Raji (cell line): Measurements from ENCODE around the gene CPAMD8.

Source experiments
- POLR2A ChIP-seq: IDR thresholded peaks from 2 replicates; pipeline ENCODE4 v1.6.1; 2011; ENCODE audit warnings: low read depth, low read length, control low read depth; ENCODE audit not compliant: insufficient read depth

The CPAMD8 gene

DNA sequence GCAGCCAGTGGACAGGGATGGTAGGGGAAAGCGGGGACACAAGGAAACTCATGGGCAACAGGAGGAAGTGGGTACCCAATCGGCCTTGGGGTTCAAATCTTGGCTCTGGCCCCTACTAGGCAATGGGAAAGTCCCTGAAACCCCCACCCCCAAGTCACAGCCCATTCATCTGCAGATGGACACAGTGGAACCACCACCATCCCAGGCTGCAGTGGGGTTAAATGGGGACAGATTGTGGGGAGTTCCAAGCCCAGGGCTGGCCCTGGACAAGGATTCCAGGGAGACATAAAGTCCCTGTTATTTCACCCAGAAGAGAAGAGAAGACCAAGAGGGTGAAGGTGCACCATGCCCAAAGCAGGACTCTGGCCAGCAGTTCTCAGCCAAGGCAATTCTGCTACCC is 48.5 kb downstream of the CPAMD8 start:
- no peak for TF ChIP-seq POLR2A

- no peak for TF ChIP-seq POLR2A
Measured at GRCh38 chr19:16977306-16977705, 49.3 kb downstream of the CPAMD8 start.

- TF ChIP-seq POLR2A = no peak
Measured at GRCh38 chr19:16976446-16976845, 50.2 kb downstream of the CPAMD8 start.

DNA sequence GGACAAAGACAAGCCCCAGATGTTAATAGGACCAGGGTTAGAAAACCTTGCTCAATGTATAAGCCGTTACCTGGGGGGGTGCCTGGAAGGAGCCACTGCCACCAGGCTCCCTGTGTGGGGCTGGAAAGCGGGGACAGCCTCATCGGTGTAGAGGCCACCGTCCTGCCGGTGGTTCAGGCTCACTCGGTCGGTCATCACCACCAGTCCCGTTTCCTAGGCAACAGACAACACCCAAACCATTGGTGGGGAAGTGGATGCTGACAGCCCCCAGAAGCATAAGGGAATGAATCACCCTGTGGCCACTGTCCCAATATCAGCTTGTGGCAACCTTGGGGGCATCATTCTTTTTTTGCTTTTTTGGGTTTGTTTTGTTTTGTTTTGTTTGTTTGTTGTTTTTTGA is 55.8 kb downstream of the CPAMD8 start:
- TF ChIP-seq POLR2A = no peak

- TF ChIP-seq POLR2A = no peak
Measured at GRCh38 chr19:16969135-16969534, 57.5 kb downstream of the CPAMD8 start.

DNA sequence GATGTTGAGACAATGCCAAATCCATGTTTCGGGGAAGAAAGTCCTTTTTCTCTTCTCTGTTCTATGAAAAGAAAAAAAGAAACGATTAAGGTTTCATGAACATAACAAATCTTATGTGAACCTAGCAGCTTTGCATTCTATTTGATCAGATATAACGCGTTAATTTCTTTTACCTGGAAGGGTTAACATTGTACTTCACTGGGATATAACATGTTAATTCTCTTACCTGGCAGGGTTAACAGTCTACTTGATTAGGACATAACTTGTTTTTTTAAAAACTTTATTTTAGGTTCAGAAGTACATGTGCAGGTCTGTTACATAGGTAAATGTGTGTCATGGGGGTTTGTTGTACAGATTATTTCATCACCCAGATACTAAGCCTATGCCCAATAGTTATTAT is 68.8 kb downstream of the CPAMD8 start:
- TF ChIP-seq POLR2A = no peak

GRCh38 chr19:16957151-16957701 is 69.4 kb downstream of the CPAMD8 start:
- no peak for TF ChIP-seq POLR2A

- TF ChIP-seq POLR2A = no peak
Measured at GRCh38 chr19:16955161-16955560, 71.4 kb downstream of the CPAMD8 start.

- no peak for TF ChIP-seq POLR2A
Measured at GRCh38 chr19:16952046-16952445, 74.6 kb downstream of the CPAMD8 start.

DNA sequence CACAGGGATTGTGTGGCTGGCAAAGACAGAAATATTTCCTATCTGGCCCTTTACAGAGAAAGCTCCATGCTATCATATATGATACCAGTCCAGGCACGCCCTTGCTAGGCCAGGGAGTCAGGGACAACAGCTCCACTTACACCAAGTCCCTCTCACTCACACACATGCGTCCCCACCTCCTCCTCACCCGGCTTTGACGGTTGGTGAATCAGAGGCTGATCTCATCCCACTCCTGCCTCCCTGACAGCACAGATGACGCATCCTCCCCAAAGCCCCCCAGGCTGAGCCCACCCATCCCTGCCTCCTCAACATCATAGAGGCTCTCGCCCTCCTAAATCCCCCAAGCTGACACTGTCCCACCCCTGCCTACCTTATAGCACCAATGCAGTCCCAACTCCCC is 75.1 kb downstream of the CPAMD8 start:
- TF ChIP-seq POLR2A = no peak

DNA sequence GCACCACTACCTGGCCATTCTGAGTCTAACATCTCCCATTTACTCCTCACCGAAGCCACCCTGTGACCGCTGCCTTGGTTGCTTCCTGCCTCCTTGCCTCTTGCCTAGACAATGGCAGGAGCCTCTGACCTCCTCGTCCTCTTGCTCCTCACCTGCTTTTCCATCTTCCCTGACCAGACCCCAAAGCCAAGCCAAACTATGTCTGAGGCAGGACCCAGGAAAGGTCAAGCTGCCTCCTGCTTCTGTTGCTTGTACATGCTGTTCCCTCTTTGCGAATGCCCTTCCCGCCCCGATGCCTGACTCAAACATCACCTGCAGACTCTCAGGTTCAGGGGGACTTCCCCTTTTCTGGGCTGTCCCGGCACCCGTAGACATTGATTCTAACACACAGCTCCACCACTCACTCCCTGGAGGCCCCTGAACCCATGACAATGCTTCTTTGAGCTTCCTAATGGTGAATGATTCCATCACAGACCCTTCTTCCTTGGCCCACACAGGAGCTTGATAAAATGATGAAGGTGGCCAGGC is 77.0 kb downstream of the CPAMD8 start:
- no peak for TF ChIP-seq POLR2A

DNA sequence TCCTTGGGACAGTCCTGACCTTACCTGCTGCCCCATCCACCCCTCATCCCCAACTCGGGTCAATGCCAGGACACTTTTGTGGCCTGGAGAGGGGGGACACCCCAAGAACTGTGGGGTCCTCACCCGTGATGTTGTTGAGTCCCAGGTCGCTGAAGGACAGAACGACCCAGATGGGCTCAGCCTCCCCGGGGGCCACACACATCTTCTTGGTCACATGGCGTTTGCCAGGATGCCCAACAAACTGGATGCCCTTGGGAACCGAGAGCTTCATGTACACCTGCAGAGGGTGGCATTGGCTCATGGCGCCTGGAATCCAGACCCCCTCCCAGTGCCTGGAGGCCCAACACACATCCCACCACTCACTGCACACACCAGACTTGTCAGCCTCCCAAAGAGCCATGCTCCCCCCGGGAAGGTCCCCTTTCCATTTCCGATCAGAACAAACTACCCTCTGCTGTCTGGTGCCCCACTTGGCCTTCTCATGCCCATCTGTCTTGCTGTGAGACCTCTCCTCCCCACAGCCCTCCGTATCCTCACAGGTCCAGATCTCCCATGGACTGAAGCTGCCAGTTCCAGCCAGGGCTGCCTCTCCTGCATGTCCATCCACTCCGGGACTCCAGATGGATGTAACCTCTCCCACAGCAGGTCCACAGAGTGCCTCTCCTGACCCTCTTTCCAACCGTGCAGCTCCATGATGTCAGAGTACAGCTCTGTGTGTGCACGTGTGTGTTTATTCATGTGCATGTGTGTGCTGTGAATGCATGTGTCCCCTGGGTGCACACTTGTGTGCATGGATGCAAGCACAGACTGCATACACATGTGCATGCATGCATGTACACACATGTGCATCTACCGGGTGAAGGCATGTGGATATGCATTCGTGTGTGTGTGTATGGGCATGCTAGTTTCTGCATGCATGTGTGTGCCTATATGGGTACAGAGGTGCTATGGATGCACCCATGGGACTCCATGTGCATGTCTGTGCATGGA is 79.4 kb downstream of the CPAMD8 start:
- no peak for TF ChIP-seq POLR2A

DNA sequence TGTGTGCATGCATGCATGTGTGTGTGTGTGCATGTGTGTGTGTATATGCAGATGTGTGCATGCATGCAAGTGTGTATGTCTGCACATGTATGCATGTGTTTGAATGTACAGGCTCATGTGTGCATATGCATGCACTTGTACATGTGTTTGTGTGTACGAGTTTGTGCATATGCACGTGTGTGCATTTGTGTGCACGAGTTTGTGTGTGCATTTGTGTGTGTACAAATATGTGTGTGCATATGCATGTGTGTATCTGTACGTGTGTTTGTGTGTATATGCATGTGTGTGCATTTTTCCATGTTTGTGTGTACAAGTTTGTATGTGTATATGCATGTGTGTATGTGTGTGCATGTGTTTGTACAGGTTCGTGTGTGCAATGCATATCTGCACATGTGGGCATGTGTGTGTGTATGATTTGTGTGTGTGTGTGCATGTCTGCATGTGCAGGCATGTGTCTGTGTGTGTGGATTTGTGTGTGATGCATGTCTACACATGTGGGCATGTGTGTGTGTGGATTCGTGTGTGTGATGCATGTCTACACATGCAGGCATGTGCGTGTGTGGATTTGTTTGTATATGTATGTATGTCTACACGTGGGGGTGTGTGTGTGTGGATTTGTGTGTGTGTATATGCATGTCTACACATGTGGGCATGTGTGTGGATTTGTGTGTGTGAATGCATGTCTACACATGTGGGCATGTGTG is 80.7 kb downstream of the CPAMD8 start:
- TF ChIP-seq POLR2A = no peak

DNA sequence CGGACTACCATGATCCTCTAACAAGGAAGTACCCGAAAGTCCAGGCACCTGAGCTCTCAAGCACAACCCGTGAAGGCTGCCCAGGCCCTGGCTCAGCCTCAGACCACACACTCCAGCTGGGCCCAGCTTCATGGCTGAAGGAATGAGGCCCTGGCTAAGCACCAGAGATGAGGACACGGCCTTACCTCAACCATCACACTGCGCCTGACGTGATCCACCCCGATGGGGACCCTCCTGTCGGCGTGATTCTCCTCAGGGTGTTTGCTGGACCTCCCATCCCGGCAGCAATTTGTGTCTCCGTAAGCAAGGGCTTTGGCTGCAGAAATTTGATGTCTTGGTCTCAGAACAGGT is 81.3 kb downstream of the CPAMD8 start:
- TF ChIP-seq POLR2A = no peak

DNA sequence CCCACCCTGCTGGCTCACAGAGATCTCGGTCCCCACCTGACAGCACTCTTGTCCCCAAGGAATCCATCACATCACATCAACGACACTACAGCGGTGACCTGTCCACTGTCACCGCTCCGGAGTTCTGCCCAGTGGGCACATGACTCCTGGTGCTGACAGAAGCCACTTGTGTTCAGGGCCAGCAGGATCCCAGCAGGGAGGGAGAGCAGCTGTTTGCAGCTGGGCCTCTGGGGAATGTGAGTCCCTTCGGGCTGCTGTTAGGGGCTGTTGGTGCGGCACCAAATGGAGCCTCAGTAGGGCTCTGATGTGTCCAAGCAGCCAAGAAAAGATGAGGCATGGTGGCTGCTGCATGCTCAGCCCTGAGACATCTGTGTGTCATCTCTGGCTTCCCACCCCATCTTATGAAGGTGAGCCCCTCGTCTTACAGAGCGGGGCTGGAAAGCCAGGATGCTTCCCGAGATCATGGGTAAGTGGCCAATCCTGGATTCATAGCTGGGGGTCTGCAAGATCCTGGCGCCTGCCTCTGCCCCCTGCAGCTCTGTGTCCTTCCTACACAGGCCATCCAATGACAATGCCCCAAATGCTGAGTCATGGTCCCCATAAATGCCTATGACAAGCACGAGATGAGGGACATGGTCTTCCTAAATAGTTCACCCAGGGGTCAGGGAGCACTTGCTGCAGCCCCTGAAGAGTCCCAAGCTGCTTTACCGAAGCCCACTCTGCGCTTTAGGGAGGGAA is 81.8 kb downstream of the CPAMD8 start:
- TF ChIP-seq POLR2A = no peak
